ENCODE results near the gene KDELR1. TPM values are rescaled to one million over a fixed set of nuclear protein-coding genes. Genes with fewer than 3 reads are reported as not detected.
A peak's percentile ranks its signal among the peaks of the same experiment; 100 is the strongest.

KDELR1 gene
- total RNA-seq, 1 donor from 2014 or later = 205 TPM

DNA sequence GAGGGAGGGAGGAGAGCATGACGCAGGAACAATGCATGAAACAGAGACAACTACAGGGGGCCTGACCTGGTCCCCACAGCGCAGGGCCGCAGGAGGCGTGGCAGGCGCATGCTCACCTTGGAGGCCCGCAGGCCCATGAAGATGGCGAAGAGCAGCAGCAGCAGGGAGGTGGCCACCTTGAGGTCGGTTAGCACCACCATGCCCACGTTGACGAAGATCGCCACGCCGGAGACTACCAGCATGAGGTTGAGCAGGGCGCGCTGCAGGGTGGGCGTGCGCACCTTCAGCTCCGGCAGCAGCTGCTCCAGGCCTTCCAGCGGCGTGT, 49.0 kb downstream of the KDELR1 start:
- no peak for DNase-seq (ENCODE audit: low spot score)

GRCh38 chr19:48341515-48342413, 49.6 kb downstream of the KDELR1 start:
- no peak for DNase-seq (ENCODE audit: low spot score)

GRCh38 chr19:48340995-48341394, 50.4 kb downstream of the KDELR1 start:
- DNase-seq (ENCODE audit: low spot score) = no peak

DNA sequence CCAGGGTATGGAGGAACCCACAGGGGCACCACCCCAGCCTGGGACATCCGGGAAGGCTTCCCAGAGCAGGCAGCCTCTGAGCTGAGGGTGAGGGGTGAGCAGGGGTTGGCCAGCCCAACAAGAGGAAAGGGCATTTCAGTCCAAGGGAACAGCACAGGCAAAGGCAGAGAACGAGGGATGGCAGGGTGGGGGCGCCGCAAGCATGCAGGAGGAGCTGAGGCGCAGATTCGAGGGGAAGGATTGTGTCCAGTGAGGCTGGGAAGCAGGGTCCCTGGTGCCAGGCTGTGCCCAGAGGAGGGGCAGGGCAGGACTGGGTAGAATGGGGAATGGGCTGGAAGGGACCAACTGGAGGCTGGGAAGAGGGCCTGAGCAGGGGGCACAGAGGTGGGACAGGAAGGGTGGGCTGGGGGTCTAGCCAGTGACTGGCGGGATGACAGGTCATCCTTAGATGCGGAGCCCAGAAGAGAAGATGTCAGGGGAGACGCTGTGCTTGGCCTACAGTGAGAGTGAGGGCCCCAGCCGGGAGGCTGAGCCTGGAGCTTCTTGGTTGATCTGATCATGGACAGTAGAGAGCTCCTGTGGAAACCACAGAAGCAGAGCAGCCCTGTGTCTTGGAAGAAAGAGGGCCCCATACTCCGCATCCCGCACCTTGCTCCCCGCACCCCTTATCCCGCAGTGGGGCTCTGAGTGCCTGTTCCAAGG, 52.4 kb downstream of the KDELR1 start:
- no peak for DNase-seq (ENCODE audit: low spot score)

- no peak for DNase-seq (ENCODE audit: low spot score)
These were observed 53.0 kb downstream of the KDELR1 start for GRCh38 chr19:48338253-48338755.

GRCh38 chr19:48333467-48334384, 57.6 kb downstream of the KDELR1 start:
- DNase-seq (ENCODE audit: low spot score) = peak; percentile 91

GRCh38 chr19:48332662-48333466, 58.5 kb downstream of the KDELR1 start:
- DNase-seq (ENCODE audit: low spot score) = peak; percentile 94

Other genes starting within 250 kb of the KDELR1 start
- 22.6 TPM for gene LIG1, start 221.2 kb downstream of the KDELR1 start, total RNA-seq
- 10.7 TPM for gene ZSWIM9, start 220.9 kb downstream of the KDELR1 start, total RNA-seq
- 38.6 TPM for gene CARD8, start 135.6 kb downstream of the KDELR1 start, total RNA-seq
- gene ZNF114, start 121.5 kb downstream of the KDELR1 start, total RNA-seq = 0.43 TPM
- 52.4 TPM for gene EMP3, start 66.0 kb downstream of the KDELR1 start, total RNA-seq
- 18.0 TPM for gene TMEM143, start 27.6 kb downstream of the KDELR1 start, total RNA-seq
- not detected for gene SYNGR4, start 27.2 kb downstream of the KDELR1 start, total RNA-seq
- gene GRIN2D, start 2.1 kb upstream of the KDELR1 start, total RNA-seq = 0.69 TPM
- 27.6 TPM for gene GRWD1, start 54.4 kb upstream of the KDELR1 start, total RNA-seq
- gene KCNJ14, start 64.0 kb upstream of the KDELR1 start, total RNA-seq = 1.0 TPM
- 141 TPM for gene CYTH2, start 77.8 kb upstream of the KDELR1 start, total RNA-seq
- gene LMTK3, start 120.3 kb upstream of the KDELR1 start, total RNA-seq = 21.0 TPM
- 13.1 TPM for gene SULT2B1, start 160.6 kb upstream of the KDELR1 start, total RNA-seq
- not detected for gene SPACA4, start 215.2 kb upstream of the KDELR1 start, total RNA-seq
- 143 TPM for gene FAM83E, start 223.5 kb upstream of the KDELR1 start, total RNA-seq
- gene RPL18, start 227.6 kb upstream of the KDELR1 start, total RNA-seq = 1,057 TPM
- gene SPHK2, start 228.0 kb upstream of the KDELR1 start, total RNA-seq = 51.8 TPM
- 39.9 TPM for gene DBP, start 245.8 kb upstream of the KDELR1 start, total RNA-seq